Sigmoid colon (tissue), 4 donors: ENCODE data around the gene CDKL5.

Experiments used
- EP300 ChIP-seq, 4 donors: sonication (generic); formaldehyde crosslinking; IDR thresholded peaks; one replicate each; pipeline ENCODE4 v1.6.1; 2017; ENCODE audit warnings: antibody characterized with exemption in 4 of 4
- POLR2A ChIP-seq, 2 donors: fragments of 450-650 bp; IDR thresholded peaks; one replicate each; pipeline ENCODE4 v1.6.1; 2016; ENCODE audit warnings: antibody characterized with exemption in 2 of 2, mild to moderate bottlenecking in 2 of 2, moderate library complexity in 2 of 2
- TF ChIP-seq, protein P1 (sequence below), 4 experiments: fragments of 450-650 bp in 3 of 4; fragments of 200-600 bp in 1 of 4; IDR thresholded peaks; one replicate each; pipeline ENCODE4 v1.5.1; 2016 to 2019; ENCODE audit warnings: antibody characterized with exemption in 4 of 4, mild to moderate bottlenecking in 3 of 4, moderate library complexity in 2 of 4

DNA sequence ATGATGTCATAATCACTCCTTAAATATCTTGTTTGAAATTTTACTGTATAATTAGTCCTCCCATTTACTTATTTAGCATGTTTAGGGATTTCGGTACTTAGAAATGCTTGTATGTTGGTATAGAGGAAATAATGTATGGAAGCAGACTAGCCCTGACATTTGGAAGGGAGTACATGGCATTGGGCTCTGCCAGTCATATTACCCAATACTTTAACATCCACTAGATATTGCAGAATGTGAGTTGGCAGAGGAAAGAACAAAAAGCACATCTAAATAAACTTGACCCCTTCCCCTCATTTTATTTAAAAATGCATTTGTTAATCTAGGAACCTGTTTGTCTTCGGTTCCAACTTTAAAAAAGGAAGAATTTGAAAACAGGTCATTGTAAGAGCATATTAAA is 168.7 kb downstream of the CDKL5 start:
- TF ChIP-seq, protein P1, sequence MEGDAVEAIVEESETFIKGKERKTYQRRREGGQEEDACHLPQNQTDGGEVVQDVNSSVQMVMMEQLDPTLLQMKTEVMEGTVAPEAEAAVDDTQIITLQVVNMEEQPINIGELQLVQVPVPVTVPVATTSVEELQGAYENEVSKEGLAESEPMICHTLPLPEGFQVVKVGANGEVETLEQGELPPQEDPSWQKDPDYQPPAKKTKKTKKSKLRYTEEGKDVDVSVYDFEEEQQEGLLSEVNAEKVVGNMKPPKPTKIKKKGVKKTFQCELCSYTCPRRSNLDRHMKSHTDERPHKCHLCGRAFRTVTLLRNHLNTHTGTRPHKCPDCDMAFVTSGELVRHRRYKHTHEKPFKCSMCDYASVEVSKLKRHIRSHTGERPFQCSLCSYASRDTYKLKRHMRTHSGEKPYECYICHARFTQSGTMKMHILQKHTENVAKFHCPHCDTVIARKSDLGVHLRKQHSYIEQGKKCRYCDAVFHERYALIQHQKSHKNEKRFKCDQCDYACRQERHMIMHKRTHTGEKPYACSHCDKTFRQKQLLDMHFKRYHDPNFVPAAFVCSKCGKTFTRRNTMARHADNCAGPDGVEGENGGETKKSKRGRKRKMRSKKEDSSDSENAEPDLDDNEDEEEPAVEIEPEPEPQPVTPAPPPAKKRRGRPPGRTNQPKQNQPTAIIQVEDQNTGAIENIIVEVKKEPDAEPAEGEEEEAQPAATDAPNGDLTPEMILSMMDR (IDR thresholded peaks at IDR 0.05) = no peak
- no peak for TF ChIP-seq POLR2A (IDR thresholded peaks at IDR 0.05)
- no peak for TF ChIP-seq EP300 (IDR thresholded peaks at IDR 0.05)
